ENCODE data around the gene SNX30. TPM values are rescaled to one million over a fixed set of nuclear protein-coding genes. Genes with fewer than 3 reads are reported as not detected.

The SNX30 gene
- total and polyA plus RNA-seq, 2 donors (not counting 1 experiment from before 2014, with no cell fraction given) = 3.8 to 20.6 TPM

DNA sequence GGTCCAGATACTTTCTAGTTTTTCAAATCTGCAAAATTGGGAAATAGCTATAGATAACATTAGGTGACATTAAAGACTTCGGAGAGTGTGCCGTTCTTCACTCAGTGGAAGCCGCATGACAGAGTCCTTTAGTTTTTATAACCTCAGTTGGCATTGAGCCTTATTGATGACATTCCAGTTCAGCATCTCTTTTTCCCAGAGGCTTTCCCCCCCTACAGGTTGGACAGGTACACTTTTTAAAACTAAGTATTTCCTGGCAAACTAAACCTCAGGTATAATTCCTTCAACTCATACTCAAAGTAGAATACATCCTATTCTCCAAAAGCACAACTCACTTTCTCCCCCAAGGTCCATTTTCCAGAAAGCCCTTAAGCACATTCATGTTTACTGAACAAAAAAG is 81.4 kb downstream of the SNX30 start:
- CTCF ChIA-PET = interaction anchor here (1.4 kb wide), 1 partner anchor 11 kb away, joined by 3 read pairs; no protein-coding TSS in a partner anchor
- POLR2A ChIA-PET = no interaction called here
- Histone ChIP-seq H3K27me3 (replicated peaks in 1 of 4; ENCODE audit: control extremely low read depth in 1 of 4, control insufficient read depth in 3 of 4, insufficient read depth in 4 of 4, low read length in 3 of 4) (no peaks in the 10 kb centered on the region), H4K20me1 (ENCODE audit: control insufficient read depth, insufficient read depth, low read length, poor library complexity, severe bottlenecking) (no peaks in the 10 kb centered on the region), H3K36me3 (replicated peaks in 1 of 2; ENCODE audit: control extremely low read depth in 1 of 2, control insufficient read depth in 1 of 2, extremely low read depth in 1 of 2, insufficient read depth in 2 of 2, low read length in 1 of 2) (peaks cover 0 to 3% of the 10 kb centered on the region in 2 experiments), H3K4me2 (replicated peaks; ENCODE audit: low read depth, low read length, poor library complexity, severe bottlenecking) (no peak overlapping the region), H3K79me2 (ENCODE audit: control insufficient read depth, insufficient read depth, low read length) (no peaks in the 10 kb centered on the region), H3K4me3 (ENCODE audit: control extremely low read depth in 1 of 5, extremely low read depth in 1 of 5, insufficient read depth in 1 of 5, low read depth in 2 of 5, low read length in 4 of 5) (no peak overlapping the region), H3K4me1 (ENCODE audit: control insufficient read depth in 2 of 2, insufficient read depth in 2 of 2, low read length in 2 of 2) (peaks cover 7 to 10% of the 10 kb centered on the region in 2 donors), H3K9me3 (ENCODE audit: control extremely low read depth in 1 of 3, control insufficient read depth in 2 of 3, insufficient read depth in 1 of 3, low read length in 2 of 3) (no peaks in the 10 kb centered on the region), H3K27ac (ENCODE audit: low read length in 2 of 2) (no peak overlapping the region), H2AFZ (ENCODE audit: insufficient read depth, low read depth, low read length, poor library complexity, severe bottlenecking) (no peak overlapping the region), H3K9ac (ENCODE audit: low read length) (no peak overlapping the region)
- Mint-ChIP-seq H3K27me3 (no peaks in the 10 kb centered on the region), H3K4me3 (no peak overlapping the region), H3K4me1 (peaks cover 6% of the 10 kb centered on the region), H3K9me3 (ENCODE audit: insufficient read depth) (no peaks in the 10 kb centered on the region), H3K27ac (no peak overlapping the region)
- ATAC-seq (ENCODE audit: low read depth) (no peak), DNase-seq (no peak)
- TF ChIP-seq, protein P1, sequence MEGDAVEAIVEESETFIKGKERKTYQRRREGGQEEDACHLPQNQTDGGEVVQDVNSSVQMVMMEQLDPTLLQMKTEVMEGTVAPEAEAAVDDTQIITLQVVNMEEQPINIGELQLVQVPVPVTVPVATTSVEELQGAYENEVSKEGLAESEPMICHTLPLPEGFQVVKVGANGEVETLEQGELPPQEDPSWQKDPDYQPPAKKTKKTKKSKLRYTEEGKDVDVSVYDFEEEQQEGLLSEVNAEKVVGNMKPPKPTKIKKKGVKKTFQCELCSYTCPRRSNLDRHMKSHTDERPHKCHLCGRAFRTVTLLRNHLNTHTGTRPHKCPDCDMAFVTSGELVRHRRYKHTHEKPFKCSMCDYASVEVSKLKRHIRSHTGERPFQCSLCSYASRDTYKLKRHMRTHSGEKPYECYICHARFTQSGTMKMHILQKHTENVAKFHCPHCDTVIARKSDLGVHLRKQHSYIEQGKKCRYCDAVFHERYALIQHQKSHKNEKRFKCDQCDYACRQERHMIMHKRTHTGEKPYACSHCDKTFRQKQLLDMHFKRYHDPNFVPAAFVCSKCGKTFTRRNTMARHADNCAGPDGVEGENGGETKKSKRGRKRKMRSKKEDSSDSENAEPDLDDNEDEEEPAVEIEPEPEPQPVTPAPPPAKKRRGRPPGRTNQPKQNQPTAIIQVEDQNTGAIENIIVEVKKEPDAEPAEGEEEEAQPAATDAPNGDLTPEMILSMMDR (IDR thresholded peaks at IDR 0.05) = no peak
- TF ChIP-seq EZH2 (IDR thresholded peaks at IDR 0.05; ENCODE audit: borderline replicate concordance, insufficient read depth, low read depth, low read length, poor library complexity, severe bottlenecking) = no peak
- intact Hi-C loops (cut with micrococcal nuclease) = no loop called here
- WGBS (ENCODE audit: insufficient coverage) = 95% methylated on average over 3 of the region's 3 CpGs

DNA sequence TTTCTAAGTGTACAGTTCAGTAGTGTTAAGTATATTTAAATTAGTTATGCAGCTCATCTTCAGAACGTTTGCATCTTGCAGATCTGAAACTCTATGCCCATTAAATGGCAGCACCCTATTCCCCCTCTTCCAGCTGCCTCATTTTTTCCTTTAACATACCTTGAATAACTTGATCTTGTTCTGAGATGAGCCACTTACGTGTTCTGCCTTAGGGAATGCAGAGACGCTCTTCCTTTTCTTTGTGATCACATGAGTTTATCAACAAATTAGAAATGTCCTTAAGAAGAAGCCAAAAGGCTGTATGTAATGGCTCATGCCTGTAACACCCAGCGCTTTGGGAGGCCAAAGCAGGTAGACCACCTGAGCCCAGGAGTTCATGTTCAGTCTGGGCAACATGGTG is 82.5 kb downstream of the SNX30 start:
- Mint-ChIP-seq H3K27me3 (no peaks in the 10 kb centered on the region), H3K4me3 (no peak overlapping the region), H3K9me3 (ENCODE audit: insufficient read depth) (no peaks in the 10 kb centered on the region), H3K4me1 (peaks cover 7% of the 10 kb centered on the region), H3K27ac (no peak overlapping the region)
- H3K79me2 ChIP-seq (ENCODE audit: control insufficient read depth, insufficient read depth, low read length) = no peaks in the 10 kb centered on the region
- TF ChIP-seq EZH2 (IDR thresholded peaks at IDR 0.05; ENCODE audit: borderline replicate concordance, insufficient read depth, low read depth, low read length, poor library complexity, severe bottlenecking) = no peak
- TF ChIP-seq, protein P1 (IDR thresholded peaks at IDR 0.05) = no peak
- peaks cover 7 to 10% of the 10 kb centered on the region in 2 donors for H3K4me1 ChIP-seq (ENCODE audit: control insufficient read depth in 2 of 2, insufficient read depth in 2 of 2, low read length in 2 of 2)
- H2AFZ ChIP-seq (ENCODE audit: insufficient read depth, low read depth, low read length, poor library complexity, severe bottlenecking) = no peak overlapping the region
- H3K27ac ChIP-seq (ENCODE audit: low read length in 2 of 2) = no peak overlapping the region
- H4K20me1 ChIP-seq (ENCODE audit: control insufficient read depth, insufficient read depth, low read length, poor library complexity, severe bottlenecking) = no peaks in the 10 kb centered on the region
- ChIA-PET CTCF (no interaction called here), POLR2A (no interaction called here)
- intact Hi-C loops (cut with micrococcal nuclease) = no loop called here
- H3K27me3 ChIP-seq (replicated peaks in 1 of 4; ENCODE audit: control extremely low read depth in 1 of 4, control insufficient read depth in 3 of 4, insufficient read depth in 4 of 4, low read length in 3 of 4) = no peaks in the 10 kb centered on the region
- no CpG with 5 or more reads among the region's 4 CpGs for WGBS (ENCODE audit: insufficient coverage)
- DNase-seq = no peak
- H3K4me2 ChIP-seq (replicated peaks; ENCODE audit: low read depth, low read length, poor library complexity, severe bottlenecking) = no peak overlapping the region
- peaks cover 0 to 4% of the 10 kb centered on the region in 2 experiments for H3K36me3 ChIP-seq (replicated peaks in 1 of 2; ENCODE audit: control extremely low read depth in 1 of 2, control insufficient read depth in 1 of 2, extremely low read depth in 1 of 2, insufficient read depth in 2 of 2, low read length in 1 of 2)
- H3K4me3 ChIP-seq (ENCODE audit: control extremely low read depth in 1 of 5, extremely low read depth in 1 of 5, insufficient read depth in 1 of 5, low read depth in 2 of 5, low read length in 4 of 5) = no peak overlapping the region
- H3K9ac ChIP-seq (ENCODE audit: low read length) = no peak overlapping the region
- no peaks in the 10 kb centered on the region for H3K9me3 ChIP-seq (ENCODE audit: control extremely low read depth in 1 of 3, control insufficient read depth in 2 of 3, insufficient read depth in 1 of 3, low read length in 2 of 3)
- ATAC-seq (ENCODE audit: low read depth) = no peak

Measured in B cell (primary cell).